HepG2 (cell line): ENCODE measurements around the gene SMURF1.

ENCODE experiments used
- ATF7-NPFF ChIP-seq: sonication (generic); formaldehyde crosslinking; IDR thresholded peaks from 2 replicates; pipeline ENCODE4 v1.8.1; 2023; ENCODE audit warnings: mild to moderate bottlenecking, low read depth, missing genetic modification reagents, moderate library complexity
- E2F1 ChIP-seq: sonication (generic); formaldehyde crosslinking; IDR thresholded peaks from 2 replicates; pipeline ENCODE4 v1.5.0; 2020; ENCODE audit warnings: missing genetic modification reagents
- IKZF1 ChIP-seq: fragments of 450-650 bp; IDR thresholded peaks from 2 replicates; pipeline ENCODE4 v1.7.1; 2016
- POLR2AphosphoS5 ChIP-seq: IDR thresholded peaks from 2 replicates; pipeline ENCODE4 v1.6.1; 2012; ENCODE audit warnings: low read depth, low read length
- ZNF367 ChIP-seq: sonication (generic); formaldehyde crosslinking; IDR thresholded peaks from 2 replicates; pipeline ENCODE4 v1.4.0; 2020; ENCODE audit warnings: missing genetic modification reagents, borderline replicate concordance

GRCh38 chr7:99102361-99102760 lies 41.5 kb downstream of the SMURF1 start:
- TF ChIP-seq POLR2AphosphoS5: no peak
- no peak for TF ChIP-seq ZNF367 (CRISPR knock-in tag)
- TF ChIP-seq IKZF1: no peak
- TF ChIP-seq E2F1: no peak
- no peak for TF ChIP-seq ATF7-NPFF
